Upper lobe of left lung (tissue), 6 donors: Measurements from ENCODE around the gene TMEM256. TPM values are rescaled to one million over a fixed set of nuclear protein-coding genes. Genes with fewer than 3 reads are reported as not detected.

Experiments
- ATAC-seq, 2 donors: fragments of 200-7000 bp; cut with Tn5 transposase; one replicate each; pipeline ENCODE4 v1.9.1; 2022; ENCODE audit warnings: mild to moderate bottlenecking in 2 of 2, moderate library complexity in 2 of 2; ENCODE audit not compliant: low FRiP score in 2 of 2
- DNase-seq, 2 donors: peaks; one replicate each; pipeline ENCODE4 v3.0.0-alpha.2; 2019 to 2020
- H3K27ac ChIP-seq, 4 donors: fragments of 200-600 bp; sonication (generic); one replicate each; pipeline ENCODE4 v1.5.1; 2016 to 2019
- H3K27me3 ChIP-seq, 4 donors: fragments of 200-600 bp; sonication (generic); one replicate each; pipeline ENCODE4 v1.5.1; 2017 to 2019
- H3K36me3 ChIP-seq, 4 donors: fragments of 200-600 bp; sonication (generic); one replicate each; pipeline ENCODE4 v1.5.1; 2016 to 2019
- H3K4me1 ChIP-seq, 4 donors: fragments of 200-600 bp; sonication (generic); one replicate each; pipeline ENCODE4 v1.5.1; 2018 to 2019
- H3K4me3 ChIP-seq, 4 donors: fragments of 200-600 bp; sonication (generic); one replicate each; pipeline ENCODE4 v1.5.1; 2017 to 2019; ENCODE audit warnings: mild to moderate bottlenecking in 2 of 4, moderate library complexity in 1 of 4
- H3K9me3 ChIP-seq, 4 donors: fragments of 200-600 bp; sonication (generic); one replicate each; pipeline ENCODE4 v1.5.1; 2018 to 2019
- CTCF ChIP-seq, 6 experiments: fragments of 450-650 bp in 4 of 6; fragments of 200-600 bp in 2 of 6; sonication (generic) in 2 of 6; IDR thresholded peaks; one replicate each; pipeline ENCODE4 v1.5.1; 2016 to 2019; ENCODE audit warnings: antibody characterized with exemption in 6 of 6
- EP300 ChIP-seq, 4 donors: sonication (generic); formaldehyde crosslinking; IDR thresholded peaks; one replicate each; pipeline ENCODE4 v1.5.1; 2017; ENCODE audit warnings: antibody characterized with exemption in 4 of 4, control low read depth in 2 of 4
- POLR2A ChIP-seq, 4 donors: fragments of 450-650 bp; IDR thresholded peaks; one replicate each; pipeline ENCODE4 v1.5.1; 2016 to 2017; ENCODE audit warnings: antibody characterized with exemption in 4 of 4, mild to moderate bottlenecking in 2 of 4
- POLR2AphosphoS5 ChIP-seq, 2 donors: sonication (generic); formaldehyde crosslinking; IDR thresholded peaks; one replicate each; pipeline ENCODE4 v1.5.1; 2017; ENCODE audit warnings: antibody characterized with exemption in 2 of 2
- WGBS, 2 donors: methylation state at CpG; one replicate each; pipeline ENCODE4 v1.1.5; 2017 to 2018; 5-methylcytosine and 5-hydroxymethylcytosine counted together
- total RNA-seq, 6 donors: library from RNA; depleted of rRNA in 4 of 6; stranded (reverse); fragments of >200 nt in 4 of 6; gene quantifications; one replicate each; pipeline versions ENCODE4 v1.1.0 to v1.2.1, GENCODE V29; 2016 to 2021
- donor health status: DM: no; HTN: no; CAD: no; lungs with moderate emphysema.
- donor health status: DM: no; HTN: yes; CAD: no; lungs with severe emphysema.

Gene TMEM256
- total RNA-seq, 6 donors from 2014 or later = 21.6 to 65.0 (median 52.6) TPM

DNA sequence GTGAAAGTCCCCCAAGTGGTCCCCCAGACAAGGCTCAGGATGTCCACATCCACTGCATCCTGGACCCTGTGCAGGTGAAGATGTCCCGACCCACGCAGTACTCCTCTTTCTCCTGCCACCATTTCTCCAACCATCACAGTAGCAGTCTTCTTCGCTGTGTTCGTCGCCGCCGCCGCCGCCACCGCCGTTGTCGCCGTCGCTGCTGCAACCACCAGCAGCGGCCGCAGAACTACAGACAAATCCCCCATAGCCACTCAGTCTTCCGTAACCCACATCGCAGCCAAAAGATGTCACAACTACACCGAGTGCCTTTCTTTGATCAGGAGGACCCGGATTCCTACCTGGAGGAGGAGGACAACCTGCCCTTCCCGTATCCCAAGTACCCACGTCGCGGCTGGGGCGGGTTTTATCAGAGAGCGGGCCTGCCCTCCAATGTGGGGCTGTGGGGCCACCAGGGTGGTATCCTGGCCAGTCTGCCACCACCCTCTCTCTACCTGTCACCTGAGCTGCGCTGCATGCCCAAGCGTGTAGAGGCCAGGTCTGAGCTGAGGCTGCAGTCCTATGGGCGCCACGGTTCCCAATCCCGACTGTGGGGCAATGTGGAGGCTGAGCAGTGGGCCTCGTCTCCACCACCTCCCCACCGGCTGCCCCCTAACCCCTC is 22.4 kb upstream of the TMEM256 start:
- TF ChIP-seq CTCF (IDR thresholded peaks at IDR 0.05) (no peak), POLR2AphosphoS5 (IDR thresholded peaks at IDR 0.05) (no peak), POLR2A (IDR thresholded peaks at IDR 0.05) (no peak), EP300 (IDR thresholded peaks at IDR 0.05) (no peak)
- Histone ChIP-seq H3K27me3 (no peaks in the 10 kb centered on the region), H3K27ac (no peak overlapping the region), H3K4me1 (no peaks in the 10 kb centered on the region), H3K9me3 (no peaks in the 10 kb centered on the region), H3K36me3 (no peaks in the 10 kb centered on the region), H3K4me3 (no peak overlapping the region)
- DNase-seq (peak in 1 of 2 donors; percentile 65), ATAC-seq (no peak)
- WGBS, 2 donors = 90 to 93% methylated on average over 28 to 30 of the region's 33 CpGs

DNA sequence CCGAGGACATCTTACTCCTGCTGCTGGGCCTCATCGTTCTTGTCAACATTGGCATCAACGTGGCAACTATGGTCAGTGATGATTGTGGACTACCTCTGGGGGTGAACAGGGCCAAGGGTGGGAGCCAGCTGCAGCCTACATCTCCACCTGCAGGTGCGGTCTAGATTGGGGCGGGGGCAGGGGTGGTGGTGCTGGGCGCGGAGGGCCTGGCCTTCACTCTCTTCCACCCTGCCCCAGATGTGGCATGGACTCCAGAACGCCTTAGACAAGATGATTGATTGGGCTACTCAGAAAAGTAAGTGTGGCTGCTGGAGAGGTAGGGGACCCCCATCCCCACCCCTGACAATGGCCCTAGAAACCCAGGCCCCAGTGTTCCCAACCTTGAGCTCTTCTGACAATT is 21.9 kb upstream of the TMEM256 start:
- TF ChIP-seq POLR2AphosphoS5 (IDR thresholded peaks at IDR 0.05) (no peak), CTCF (IDR thresholded peaks at IDR 0.05) (no peak), EP300 (IDR thresholded peaks at IDR 0.05) (no peak), POLR2A (IDR thresholded peaks at IDR 0.05) (no peak)
- Histone ChIP-seq H3K36me3 (no peaks in the 10 kb centered on the region), H3K9me3 (no peaks in the 10 kb centered on the region), H3K4me3 (no peak overlapping the region), H3K27ac (no peak overlapping the region), H3K27me3 (no peaks in the 10 kb centered on the region), H3K4me1 (no peaks in the 10 kb centered on the region)
- no peak for DNase-seq
- ATAC-seq = no peak
- 91 to 100% methylated on average over 1 to 8 of the region's 8 CpGs for WGBS, 2 donors

DNA sequence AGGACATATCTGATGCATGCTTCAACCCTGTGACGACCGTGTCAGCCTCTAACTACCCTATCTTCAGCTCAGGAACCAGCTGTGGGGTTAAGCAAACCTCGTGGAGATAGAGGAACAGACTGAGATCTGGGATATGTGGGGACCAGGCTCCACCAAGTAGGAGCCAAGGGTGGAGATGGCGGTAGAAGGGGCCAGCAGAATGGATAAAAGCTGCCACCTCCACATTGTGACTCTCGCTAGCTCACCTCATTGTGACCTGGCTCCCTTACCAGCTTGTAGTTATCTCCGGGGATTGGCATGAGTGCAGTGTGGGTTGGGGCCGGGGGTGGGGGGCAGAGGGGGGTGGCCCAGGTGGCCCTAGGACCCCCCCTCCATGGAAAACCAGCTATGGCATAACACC is 21.4 kb upstream of the TMEM256 start, which contains the start of gene SPEM2:
Gene SPEM2, plus strand, starts transcription at position 301 of the 400 bp plus-strand sequence. Its CDS starts 73 bp downstream, at position 374.
- no peak for DNase-seq
- TF ChIP-seq EP300 (IDR thresholded peaks at IDR 0.05) (no peak), POLR2A (IDR thresholded peaks at IDR 0.05) (no peak), CTCF (IDR thresholded peaks at IDR 0.05) (no peak), POLR2AphosphoS5 (IDR thresholded peaks at IDR 0.05) (no peak)
- no peak within 1 kb of the TSS for H3K4me3 ChIP-seq
- H3K9me3 ChIP-seq = no peaks in the 10 kb centered on the region
- 82 to 83% methylated on average over 4 to 7 of the region's 7 CpGs for WGBS, 2 donors
- no peak within 1 kb of the TSS for H3K27ac ChIP-seq
- H3K4me1 ChIP-seq = no peaks in the 10 kb centered on the region
- ATAC-seq = no peak
- H3K36me3 ChIP-seq = no peaks in the 10 kb centered on the region
- H3K27me3 ChIP-seq = no peaks in the 10 kb centered on the region

- no peak overlapping the region for H3K4me3 ChIP-seq
- no peak for DNase-seq
- H3K4me1 ChIP-seq = no peaks in the 10 kb centered on the region
- H3K27me3 ChIP-seq = no peaks in the 10 kb centered on the region
- TF ChIP-seq POLR2A (IDR thresholded peaks at IDR 0.05) = no peak
- TF ChIP-seq CTCF (IDR thresholded peaks at IDR 0.05) = no peak
- no peak for TF ChIP-seq POLR2AphosphoS5 (IDR thresholded peaks at IDR 0.05)
- no peak for TF ChIP-seq EP300 (IDR thresholded peaks at IDR 0.05)
- H3K36me3 ChIP-seq = no peaks in the 10 kb centered on the region
- H3K9me3 ChIP-seq = no peaks in the 10 kb centered on the region
- no peak for ATAC-seq
- 51 to 55% methylated on average over 4 of the region's 4 CpGs for WGBS, 2 donors
- H3K27ac ChIP-seq = no peak overlapping the region
Observed at GRCh38 chr17:7423679-7424078, 19.8 kb upstream of the TMEM256 start.

DNA sequence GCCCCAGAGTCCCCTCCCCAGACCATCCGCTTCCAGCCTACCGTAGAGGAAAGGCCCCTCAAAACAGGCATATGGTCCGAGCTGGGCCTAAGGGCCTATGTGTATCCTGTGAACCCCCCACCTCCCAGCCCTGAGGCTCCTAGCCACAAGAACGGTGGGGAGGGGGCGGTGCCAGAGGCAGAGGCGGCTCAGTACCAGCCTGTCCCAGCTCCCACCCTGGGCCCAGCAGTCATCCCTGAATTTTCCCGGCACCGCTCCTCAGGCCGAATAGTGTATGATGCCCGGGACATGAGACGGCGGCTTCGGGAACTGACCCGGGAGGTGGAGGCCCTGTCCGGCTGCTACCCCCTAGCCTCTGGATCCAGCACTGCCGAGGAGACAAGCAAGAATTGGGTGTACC is 17.3 kb upstream of the TMEM256 start:
- no peaks in the 10 kb centered on the region for H3K9me3 ChIP-seq
- WGBS, 2 donors = 98 to 99% methylated on average over 15 of the region's 16 CpGs
- no peak overlapping the region for H3K4me3 ChIP-seq
- peak in 1 of 2 donors; percentile 56 for DNase-seq
- no peak overlapping the region for H3K27ac ChIP-seq
- H3K4me1 ChIP-seq = no peaks in the 10 kb centered on the region
- ATAC-seq = no peak
- H3K27me3 ChIP-seq = no peaks in the 10 kb centered on the region
- no peak for TF ChIP-seq EP300 (IDR thresholded peaks at IDR 0.05)
- no peak for TF ChIP-seq POLR2A (IDR thresholded peaks at IDR 0.05)
- no peak for TF ChIP-seq CTCF (IDR thresholded peaks at IDR 0.05)
- no peak for TF ChIP-seq POLR2AphosphoS5 (IDR thresholded peaks at IDR 0.05)
- peaks cover 0 to 6% (median 2%) of the 10 kb centered on the region in 4 donors for H3K36me3 ChIP-seq
